ENCODE measurements around the gene CRIM1. TPM values are rescaled to one million over a fixed set of nuclear protein-coding genes. Genes with fewer than 3 reads are reported as not detected.

Gene CRIM1
- total RNA-seq, 2 experiments from 2014 or later: 1.8 to 2.3 TPM

DNA sequence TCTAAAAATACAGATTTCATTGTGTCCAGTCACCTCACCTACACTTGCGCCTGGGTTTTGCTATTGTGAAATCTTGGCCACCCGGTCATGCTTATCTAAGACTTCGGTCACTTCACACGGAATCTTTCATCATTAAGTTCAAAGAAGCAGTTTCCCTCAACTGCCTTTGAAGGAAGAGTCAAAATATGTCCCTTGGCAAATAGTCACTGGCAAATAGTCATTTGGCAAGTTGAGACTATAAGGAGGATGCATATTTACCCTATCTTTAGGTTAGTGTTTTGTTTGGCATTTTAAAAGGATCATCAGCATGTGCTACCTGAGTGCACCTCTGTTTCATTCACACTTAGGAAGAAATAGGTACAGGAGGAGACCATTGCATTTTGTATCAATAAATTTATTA is 146.5 kb downstream of the CRIM1 start:
- no peak for DNase-seq
- Mint-ChIP-seq H3K4me1 (no peaks in the 10 kb centered on the region), H3K27me3 (no peaks in the 10 kb centered on the region), H3K4me3 (no peak overlapping the region), H3K36me3 (ENCODE audit: low read depth) (no peaks in the 10 kb centered on the region), H3K27ac (no peak overlapping the region), H3K9me3 (no peaks in the 10 kb centered on the region)
- POLR2A ChIA-PET: no interaction called here
- CTCF ChIA-PET: interaction anchor here (0.6 kb wide), 1 partner anchor 1392 kb away, joined by 3 read pairs; no protein-coding TSS in a partner anchor

GRCh38 chr2:36507408-36507812 is 151.8 kb downstream of the CRIM1 start:
- Mint-ChIP-seq H3K36me3 (ENCODE audit: low read depth) (no peaks in the 10 kb centered on the region), H3K27ac (no peak overlapping the region), H3K27me3 (no peaks in the 10 kb centered on the region), H3K4me3 (no peak overlapping the region), H3K9me3 (no peaks in the 10 kb centered on the region), H3K4me1 (no peaks in the 10 kb centered on the region)
- ChIA-PET CTCF (interaction anchor here (0.6 to 1.4 kb wide), 4 partner anchors 13 to 146 kb away, joined by 3 read pairs; no protein-coding TSS in a partner anchor), POLR2A (no interaction called here)
- DNase-seq: peak; percentile 49

DNA sequence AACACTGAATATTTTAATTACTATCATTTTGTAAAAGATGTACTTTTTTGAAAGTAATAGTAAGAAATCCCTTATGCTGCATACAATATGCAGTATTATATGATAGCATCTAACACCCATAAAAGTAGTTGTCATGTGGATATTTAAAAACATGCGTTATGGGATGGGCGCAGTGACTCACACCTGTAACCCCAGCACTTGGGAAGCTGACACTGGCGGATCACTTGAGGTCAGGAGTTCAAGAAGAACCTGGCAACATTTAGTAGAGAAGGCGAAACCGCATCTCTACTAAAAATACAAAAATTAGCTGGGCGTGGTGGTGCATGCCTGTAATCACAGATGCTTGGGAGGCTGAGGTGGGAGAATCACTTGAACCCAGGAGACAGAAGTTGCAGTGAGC is 153.5 kb downstream of the CRIM1 start:
- Mint-ChIP-seq H3K4me1 (no peaks in the 10 kb centered on the region), H3K27me3 (no peaks in the 10 kb centered on the region), H3K27ac (no peak overlapping the region), H3K36me3 (ENCODE audit: low read depth) (no peaks in the 10 kb centered on the region), H3K4me3 (no peak overlapping the region), H3K9me3 (no peaks in the 10 kb centered on the region)
- CTCF ChIA-PET: no interaction called here
- POLR2A ChIA-PET: no interaction called here
- DNase-seq: no peak

DNA sequence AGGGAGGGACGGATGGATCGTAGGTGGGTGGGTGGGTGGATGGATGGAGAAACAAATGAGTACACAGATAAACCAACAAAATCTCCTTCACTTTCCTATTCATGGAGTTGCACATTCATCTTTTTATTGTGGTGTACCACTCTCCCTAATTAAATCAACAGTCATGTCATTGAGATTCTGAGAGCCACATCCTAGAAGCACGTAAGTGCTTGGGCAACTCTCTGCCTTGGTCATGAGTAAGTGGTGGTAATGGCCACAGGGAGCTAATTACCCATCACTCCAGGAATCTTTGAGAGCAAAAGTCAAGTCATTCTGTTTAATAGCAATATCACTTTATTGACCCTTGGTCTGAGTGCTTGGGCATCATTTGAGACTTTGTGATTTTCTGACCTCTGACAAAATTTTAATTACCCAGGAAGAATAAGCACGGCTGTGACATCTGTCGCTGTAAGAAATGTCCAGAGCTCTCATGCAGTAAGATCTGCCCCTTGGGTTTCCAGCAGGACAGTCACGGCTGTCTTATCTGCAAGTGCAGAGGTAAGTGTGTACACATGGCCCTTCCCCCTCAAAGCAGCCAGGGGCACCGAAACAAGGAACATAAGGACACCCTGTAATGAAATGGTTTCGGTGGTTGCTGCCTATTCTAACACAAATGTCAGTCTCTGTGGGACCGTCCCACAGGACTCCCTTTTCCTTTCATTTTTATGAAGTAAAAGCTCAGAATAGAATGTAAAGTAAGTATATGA is 156.5 kb downstream of the CRIM1 start:
- Mint-ChIP-seq H3K9me3 (no peaks in the 10 kb centered on the region), H3K36me3 (ENCODE audit: low read depth) (no peaks in the 10 kb centered on the region), H3K4me1 (no peaks in the 10 kb centered on the region), H3K27ac (no peak overlapping the region), H3K4me3 (no peak overlapping the region), H3K27me3 (no peaks in the 10 kb centered on the region)
- POLR2A ChIA-PET: no interaction called here
- CTCF ChIA-PET: interaction anchor here (0.6 kb wide), 1 partner anchor 1608 kb away, joined by 3 read pairs; no protein-coding TSS in a partner anchor
- DNase-seq: no peak

GRCh38 chr2:36512705-36513104 is 157.1 kb downstream of the CRIM1 start:
- DNase-seq: no peak
- POLR2A ChIA-PET: no interaction called here
- Mint-ChIP-seq H3K4me1 (no peaks in the 10 kb centered on the region), H3K27ac (no peak overlapping the region), H3K4me3 (no peak overlapping the region), H3K36me3 (ENCODE audit: low read depth) (no peaks in the 10 kb centered on the region), H3K9me3 (no peaks in the 10 kb centered on the region), H3K27me3 (no peaks in the 10 kb centered on the region)
- CTCF ChIA-PET: interaction anchor here (0.6 kb wide), 1 partner anchor 1609 kb away, joined by 3 read pairs; no protein-coding TSS in a partner anchor

- POLR2A ChIA-PET: no interaction called here
- CTCF ChIA-PET: no interaction called here
- H3K27ac Mint-ChIP-seq: no peak overlapping the region
- no peaks in the 10 kb centered on the region for H3K27me3 Mint-ChIP-seq
- DNase-seq: no peak
- no peak overlapping the region for H3K4me3 Mint-ChIP-seq
- H3K9me3 Mint-ChIP-seq: no peaks in the 10 kb centered on the region
- H3K36me3 Mint-ChIP-seq (ENCODE audit: low read depth): no peaks in the 10 kb centered on the region
- no peaks in the 10 kb centered on the region for H3K4me1 Mint-ChIP-seq
Observed at GRCh38 chr2:36513661-36514060, 158.1 kb downstream of the CRIM1 start.

GRCh38 chr2:36515538-36515937 is 160.0 kb downstream of the CRIM1 start:
- POLR2A ChIA-PET: no interaction called here
- Mint-ChIP-seq H3K27me3 (no peaks in the 10 kb centered on the region), H3K36me3 (ENCODE audit: low read depth) (no peaks in the 10 kb centered on the region), H3K4me3 (no peak overlapping the region), H3K9me3 (no peaks in the 10 kb centered on the region), H3K4me1 (no peaks in the 10 kb centered on the region), H3K27ac (no peak overlapping the region)
- DNase-seq: no peak
- CTCF ChIA-PET: no interaction called here

- Mint-ChIP-seq H3K4me1 (no peaks in the 10 kb centered on the region), H3K27ac (no peak overlapping the region), H3K36me3 (ENCODE audit: low read depth) (no peaks in the 10 kb centered on the region), H3K27me3 (no peaks in the 10 kb centered on the region), H3K9me3 (no peaks in the 10 kb centered on the region), H3K4me3 (no peak overlapping the region)
- no peak for DNase-seq
- CTCF ChIA-PET: no interaction called here
- POLR2A ChIA-PET: no interaction called here
Observed at GRCh38 chr2:36516136-36516870, 160.7 kb downstream of the CRIM1 start.

- Mint-ChIP-seq H3K27ac (no peak overlapping the region), H3K9me3 (no peaks in the 10 kb centered on the region), H3K36me3 (ENCODE audit: low read depth) (no peaks in the 10 kb centered on the region), H3K4me1 (no peaks in the 10 kb centered on the region), H3K4me3 (no peak overlapping the region), H3K27me3 (no peaks in the 10 kb centered on the region)
- POLR2A ChIA-PET: no interaction called here
- no peak for DNase-seq
- CTCF ChIA-PET: no interaction called here
Observed at GRCh38 chr2:36520431-36520830, 164.9 kb downstream of the CRIM1 start.

GRCh38 chr2:36523153-36523552 is 167.6 kb downstream of the CRIM1 start:
- no peaks in the 10 kb centered on the region for H3K36me3 Mint-ChIP-seq (ENCODE audit: low read depth)
- ChIA-PET CTCF (no interaction called here), POLR2A (no interaction called here)
- no peak overlapping the region for H3K4me3 Mint-ChIP-seq
- H3K4me1 Mint-ChIP-seq: peaks cover under 1% of the 10 kb centered on the region
- H3K27me3 Mint-ChIP-seq: no peaks in the 10 kb centered on the region
- no peak overlapping the region for H3K27ac Mint-ChIP-seq
- DNase-seq: no peak
- H3K9me3 Mint-ChIP-seq: no peaks in the 10 kb centered on the region

DNA sequence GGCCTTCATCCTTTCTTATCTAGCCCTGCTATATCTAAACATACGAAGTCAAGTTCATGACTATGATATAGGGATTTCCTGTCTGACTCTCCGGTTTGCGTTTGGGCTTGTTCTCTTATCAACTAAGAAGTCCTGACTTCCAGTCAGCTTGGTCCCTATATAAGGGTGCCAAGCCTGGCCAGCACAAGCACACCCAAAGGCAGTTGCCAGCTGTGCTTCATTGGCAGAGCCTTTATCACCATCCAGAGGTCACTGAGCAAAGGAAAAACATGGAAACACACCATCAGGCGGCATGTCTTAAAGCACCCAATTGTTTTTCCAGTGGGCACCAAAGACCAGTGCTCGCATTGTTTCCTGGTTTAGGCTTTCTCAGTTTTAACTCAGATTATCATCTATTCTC is 169.7 kb downstream of the CRIM1 start:
- no peaks in the 10 kb centered on the region for H3K36me3 Mint-ChIP-seq (ENCODE audit: low read depth)
- no peak overlapping the region for H3K27ac Mint-ChIP-seq
- ChIA-PET POLR2A (no interaction called here), CTCF (no interaction called here)
- no peak for DNase-seq
- H3K9me3 Mint-ChIP-seq: no peaks in the 10 kb centered on the region
- H3K4me3 Mint-ChIP-seq: no peak overlapping the region
- no peaks in the 10 kb centered on the region for H3K27me3 Mint-ChIP-seq
- peaks cover 3% of the 10 kb centered on the region for H3K4me1 Mint-ChIP-seq

GRCh38 chr2:36526226-36526625 is 170.6 kb downstream of the CRIM1 start:
- POLR2A ChIA-PET: no interaction called here
- CTCF ChIA-PET: interaction anchor here (1.1 kb wide), 1 partner anchor 16 kb away, joined by 3 read pairs; no protein-coding TSS in a partner anchor
- Mint-ChIP-seq H3K4me3 (no peak overlapping the region), H3K4me1 (peaks cover 3% of the 10 kb centered on the region), H3K9me3 (no peaks in the 10 kb centered on the region), H3K27ac (no peak overlapping the region), H3K27me3 (no peaks in the 10 kb centered on the region), H3K36me3 (ENCODE audit: low read depth) (no peaks in the 10 kb centered on the region)
- DNase-seq: no peak

- H3K36me3 Mint-ChIP-seq (ENCODE audit: low read depth): no peaks in the 10 kb centered on the region
- no peak overlapping the region for H3K4me3 Mint-ChIP-seq
- H3K9me3 Mint-ChIP-seq: no peaks in the 10 kb centered on the region
- H3K27ac Mint-ChIP-seq: no peak overlapping the region
- ChIA-PET POLR2A (interaction anchor here (0.6 kb wide), 1 partner anchor 66 kb away, joined by 5 read pairs; no protein-coding TSS in a partner anchor), CTCF (no interaction called here)
- H3K4me1 Mint-ChIP-seq: peaks cover 3% of the 10 kb centered on the region
- H3K27me3 Mint-ChIP-seq: no peaks in the 10 kb centered on the region
- no peak for DNase-seq
Observed at GRCh38 chr2:36528274-36528673, 172.7 kb downstream of the CRIM1 start.
